ENCODE measurements around the gene BAZ1B. TPM values are rescaled to one million over a fixed set of nuclear protein-coding genes. Genes with fewer than 3 reads are reported as not detected.
A peak's percentile ranks its signal among the peaks of the same experiment; 100 is the strongest.

Gene BAZ1B
- total RNA-seq, 3 donors from 2014 or later, result 86.5 to 93.5 (median 93.3) TPM

GRCh38 chr7:73454424-73454823, 67.7 kb downstream of the BAZ1B start:
- peaks cover 7% of the 10 kb centered on the region for H3K4me1 Mint-ChIP-seq (ENCODE audit: low read depth)
- peaks cover 51% of the 10 kb centered on the region for H3K36me3 Mint-ChIP-seq (ENCODE audit: insufficient read depth)
- DNase-seq, result no peak
- no peak for ATAC-seq
- no peaks in the 10 kb centered on the region for H3K27me3 Mint-ChIP-seq (ENCODE audit: low read depth)
- H3K4me3 Mint-ChIP-seq, result no peak overlapping the region
- H3K9me3 Mint-ChIP-seq, result no peaks in the 10 kb centered on the region

DNA sequence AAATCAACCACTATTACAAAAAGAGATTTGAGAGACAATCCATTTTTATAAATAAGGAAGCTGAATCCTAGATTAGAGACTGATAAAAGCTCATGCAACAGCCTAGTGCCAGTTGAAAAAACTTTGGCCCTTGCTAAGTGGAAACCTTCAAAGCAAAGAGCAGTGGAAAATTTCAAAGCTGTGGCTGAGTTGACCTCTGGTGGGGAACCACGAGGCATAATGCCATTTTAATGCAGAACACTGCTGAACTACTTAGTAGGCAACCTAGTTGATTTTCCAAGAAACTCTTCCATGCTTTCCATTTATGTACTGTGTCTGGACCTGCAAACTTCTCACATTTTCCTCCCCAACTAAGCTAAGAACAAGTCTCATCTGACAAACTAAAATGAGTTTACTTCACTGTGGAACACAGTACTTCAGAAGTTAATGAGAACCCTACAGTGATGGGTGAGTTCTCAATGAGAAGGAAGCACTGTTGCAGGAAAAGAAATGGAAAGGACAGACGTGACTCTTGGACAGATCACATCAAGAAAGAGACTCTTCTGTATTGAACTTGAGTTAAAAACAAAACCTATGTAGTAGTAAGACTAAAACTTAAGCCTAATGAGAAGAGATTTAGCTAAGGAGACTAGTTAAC, 69.0 kb downstream of the BAZ1B start:
- no peak for ATAC-seq
- Mint-ChIP-seq H3K9me3 (no peaks in the 10 kb centered on the region), H3K4me1 (ENCODE audit: low read depth) (peaks cover 11% of the 10 kb centered on the region), H3K27me3 (ENCODE audit: low read depth) (no peaks in the 10 kb centered on the region), H3K4me3 (no peak overlapping the region), H3K36me3 (ENCODE audit: insufficient read depth) (peaks cover 57% of the 10 kb centered on the region)
- no peak for DNase-seq

DNA sequence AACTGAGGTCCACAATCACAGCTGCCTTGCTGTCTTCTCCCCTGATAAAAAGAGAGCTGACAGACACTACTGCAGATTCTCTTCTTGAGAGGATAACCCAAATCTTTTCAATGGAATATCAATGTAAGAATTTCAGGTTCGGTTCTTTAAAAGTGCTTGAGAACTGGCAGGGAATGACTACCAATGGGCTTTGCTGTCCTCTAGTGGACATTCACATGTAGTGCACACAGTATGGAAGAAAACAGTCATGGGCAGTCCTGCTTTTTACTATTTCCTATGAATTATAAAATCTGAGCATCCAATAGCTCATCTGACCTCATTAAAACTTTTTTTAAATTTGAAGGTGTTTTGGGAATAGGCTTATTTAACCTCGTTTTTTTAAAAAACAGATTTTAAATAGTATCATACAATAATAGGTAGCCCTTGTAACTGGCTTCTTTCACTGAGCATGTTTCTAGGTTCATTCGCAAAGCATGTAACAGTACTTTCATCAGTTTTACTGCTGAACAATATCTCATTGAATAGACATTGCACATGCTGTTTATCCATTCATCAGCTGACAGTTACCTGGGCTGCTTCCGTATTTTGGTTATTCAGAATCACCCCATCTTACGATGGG, 70.2 kb downstream of the BAZ1B start:
- Mint-ChIP-seq H3K27me3 (ENCODE audit: low read depth) (no peaks in the 10 kb centered on the region), H3K9me3 (no peaks in the 10 kb centered on the region), H3K36me3 (ENCODE audit: insufficient read depth) (peaks cover 58% of the 10 kb centered on the region), H3K4me3 (no peak overlapping the region), H3K4me1 (ENCODE audit: low read depth) (peaks cover 11% of the 10 kb centered on the region)
- DNase-seq, result no peak
- peak; percentile 58 to 69 for ATAC-seq

DNA sequence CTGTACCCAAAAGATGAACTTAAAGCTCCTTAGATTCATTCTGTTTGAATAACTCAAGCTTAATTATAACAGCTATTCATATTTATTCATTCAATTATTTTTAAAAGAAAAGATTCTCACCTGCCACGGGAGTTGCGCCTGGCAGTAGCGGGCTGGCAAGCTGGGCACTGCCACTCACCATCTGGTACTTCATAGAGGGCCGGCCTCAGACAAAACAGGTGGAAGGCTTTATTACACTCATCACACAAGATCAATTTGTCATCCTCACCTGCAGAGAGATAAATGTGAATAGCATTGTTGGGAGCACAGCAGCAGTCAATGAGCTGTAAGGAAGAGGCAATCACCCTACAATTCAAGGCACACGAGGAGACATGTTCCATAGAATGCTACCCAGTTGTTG, 72.7 kb downstream of the BAZ1B start:
- H3K9me3 Mint-ChIP-seq, result no peaks in the 10 kb centered on the region
- peaks cover 11% of the 10 kb centered on the region for H3K4me1 Mint-ChIP-seq (ENCODE audit: low read depth)
- H3K4me3 Mint-ChIP-seq, result no peak overlapping the region
- no peak for DNase-seq
- ATAC-seq, result no peak
- H3K36me3 Mint-ChIP-seq (ENCODE audit: insufficient read depth), result peaks cover 55% of the 10 kb centered on the region
- no peaks in the 10 kb centered on the region for H3K27me3 Mint-ChIP-seq (ENCODE audit: low read depth)

DNA sequence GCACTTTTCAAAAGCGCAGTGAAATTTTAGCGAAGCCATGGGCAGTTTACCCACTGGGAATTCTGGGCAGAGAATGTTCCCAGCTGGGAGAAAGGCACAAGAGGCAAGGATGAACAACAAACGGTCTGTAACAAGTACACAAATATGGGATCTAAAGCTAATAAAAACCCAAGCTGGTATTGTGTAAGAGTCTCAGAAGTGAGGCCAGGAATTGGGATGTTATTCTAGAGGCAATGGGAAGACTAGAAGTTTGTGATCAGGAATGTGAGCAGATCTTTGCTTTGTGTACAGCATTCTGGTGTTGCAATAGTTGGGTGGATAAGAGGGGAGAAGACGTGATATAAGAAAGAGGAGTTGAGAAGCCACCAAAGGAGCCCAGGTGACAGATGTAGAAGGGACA, 73.5 kb downstream of the BAZ1B start:
- Mint-ChIP-seq H3K4me3 (no peak overlapping the region), H3K27me3 (ENCODE audit: low read depth) (no peaks in the 10 kb centered on the region), H3K36me3 (ENCODE audit: insufficient read depth) (peaks cover 56% of the 10 kb centered on the region), H3K4me1 (ENCODE audit: low read depth) (peaks cover 11% of the 10 kb centered on the region), H3K9me3 (no peaks in the 10 kb centered on the region)
- ATAC-seq (no peak), DNase-seq (no peak)

GRCh38 chr7:73447121-73447733, 74.9 kb downstream of the BAZ1B start:
- H3K27me3 Mint-ChIP-seq (ENCODE audit: low read depth), result no peaks in the 10 kb centered on the region
- peaks cover 64% of the 10 kb centered on the region for H3K36me3 Mint-ChIP-seq (ENCODE audit: insufficient read depth)
- peaks cover 11% of the 10 kb centered on the region for H3K4me1 Mint-ChIP-seq (ENCODE audit: low read depth)
- no peak for ATAC-seq
- H3K4me3 Mint-ChIP-seq, result no peak overlapping the region
- DNase-seq, result no peak
- H3K9me3 Mint-ChIP-seq, result no peaks in the 10 kb centered on the region

GRCh38 chr7:73446682-73447081, 75.4 kb downstream of the BAZ1B start:
- H3K4me3 Mint-ChIP-seq, result no peak overlapping the region
- H3K27me3 Mint-ChIP-seq (ENCODE audit: low read depth), result no peaks in the 10 kb centered on the region
- peaks cover 10% of the 10 kb centered on the region for H3K4me1 Mint-ChIP-seq (ENCODE audit: low read depth)
- DNase-seq (no peak), ATAC-seq (no peak)
- H3K9me3 Mint-ChIP-seq, result no peaks in the 10 kb centered on the region
- peaks cover 65% of the 10 kb centered on the region for H3K36me3 Mint-ChIP-seq (ENCODE audit: insufficient read depth)

DNA sequence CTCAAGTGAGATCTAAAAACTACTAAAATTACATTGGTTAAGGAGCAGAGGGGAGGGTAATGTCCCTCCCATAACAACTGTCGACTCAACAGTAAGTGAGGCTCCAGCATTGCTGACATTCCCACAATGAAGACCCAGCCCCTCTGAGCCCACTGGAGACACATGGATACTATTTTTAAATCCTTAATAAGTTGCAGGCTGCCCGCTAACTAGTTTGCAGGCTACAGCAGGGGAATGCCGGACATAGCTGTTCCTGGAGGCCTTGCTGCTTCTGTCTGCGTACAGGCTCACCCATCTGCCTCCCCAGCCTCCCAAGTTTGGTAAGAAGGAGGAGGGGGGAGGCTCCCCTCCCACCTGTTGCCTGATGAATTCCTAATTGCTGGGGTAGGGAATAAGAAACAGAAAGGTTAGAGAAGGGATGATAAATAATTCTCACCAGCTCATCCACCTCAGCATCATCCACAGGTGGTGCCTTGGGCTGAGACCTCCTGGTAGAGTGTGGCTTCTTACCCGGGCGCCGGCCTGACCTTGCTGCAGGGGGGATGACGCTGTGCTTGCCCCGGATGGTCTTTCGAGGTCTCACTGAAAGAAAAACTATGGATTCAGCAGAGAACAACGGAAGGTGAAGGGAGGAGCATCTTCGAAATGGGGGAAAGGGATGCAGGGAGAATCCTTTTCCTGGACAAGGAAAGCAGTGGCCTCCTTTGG, 78.4 kb downstream of the BAZ1B start:
- Mint-ChIP-seq H3K4me1 (ENCODE audit: low read depth) (peaks cover under 1% of the 10 kb centered on the region), H3K27me3 (ENCODE audit: low read depth) (no peaks in the 10 kb centered on the region), H3K4me3 (no peak overlapping the region), H3K36me3 (ENCODE audit: insufficient read depth) (peaks cover 52% of the 10 kb centered on the region), H3K9me3 (no peaks in the 10 kb centered on the region)
- DNase-seq, result no peak
- ATAC-seq, result no peak

DNA sequence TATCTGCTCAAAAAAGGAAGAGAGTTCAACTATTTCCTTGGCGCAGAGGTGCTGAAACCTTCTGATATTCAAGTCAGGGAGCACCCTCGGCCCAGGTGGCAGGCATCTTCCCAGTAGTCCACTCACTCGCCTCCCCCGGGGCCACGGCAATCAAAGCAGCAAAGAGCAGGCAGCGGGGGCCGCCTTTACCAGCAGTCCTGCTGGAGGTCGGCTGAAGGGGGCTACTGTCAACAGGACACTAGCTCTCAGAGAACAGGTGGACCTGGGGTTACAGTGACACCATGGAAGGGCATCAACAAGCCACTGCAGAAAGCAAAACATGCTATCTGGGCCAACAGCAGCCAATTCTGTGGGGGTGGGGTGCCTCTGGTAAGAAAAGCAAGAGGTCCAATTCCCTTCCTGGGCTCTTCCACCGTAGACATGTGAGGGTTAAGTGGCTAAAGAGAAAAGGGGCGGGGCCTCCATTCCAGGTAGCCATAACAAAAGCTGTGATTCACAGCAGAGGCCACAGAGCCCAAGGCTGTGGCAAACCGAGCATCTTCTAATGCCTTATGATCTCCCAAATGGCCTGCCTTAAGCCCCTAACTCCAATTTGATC, 79.1 kb downstream of the BAZ1B start:
- no peaks in the 10 kb centered on the region for H3K9me3 Mint-ChIP-seq
- DNase-seq (no peak), ATAC-seq (no peak)
- peaks cover 45% of the 10 kb centered on the region for H3K36me3 Mint-ChIP-seq (ENCODE audit: insufficient read depth)
- H3K4me3 Mint-ChIP-seq, result no peak overlapping the region
- H3K27me3 Mint-ChIP-seq (ENCODE audit: low read depth), result no peaks in the 10 kb centered on the region
- no peaks in the 10 kb centered on the region for H3K4me1 Mint-ChIP-seq (ENCODE audit: low read depth)

GRCh38 chr7:73442222-73442902, 79.7 kb downstream of the BAZ1B start:
- ATAC-seq (no peak), DNase-seq (no peak)
- Mint-ChIP-seq H3K4me3 (no peak overlapping the region), H3K4me1 (ENCODE audit: low read depth) (no peaks in the 10 kb centered on the region), H3K9me3 (no peaks in the 10 kb centered on the region), H3K27me3 (ENCODE audit: low read depth) (no peaks in the 10 kb centered on the region), H3K36me3 (ENCODE audit: insufficient read depth) (peaks cover 39% of the 10 kb centered on the region)

DNA sequence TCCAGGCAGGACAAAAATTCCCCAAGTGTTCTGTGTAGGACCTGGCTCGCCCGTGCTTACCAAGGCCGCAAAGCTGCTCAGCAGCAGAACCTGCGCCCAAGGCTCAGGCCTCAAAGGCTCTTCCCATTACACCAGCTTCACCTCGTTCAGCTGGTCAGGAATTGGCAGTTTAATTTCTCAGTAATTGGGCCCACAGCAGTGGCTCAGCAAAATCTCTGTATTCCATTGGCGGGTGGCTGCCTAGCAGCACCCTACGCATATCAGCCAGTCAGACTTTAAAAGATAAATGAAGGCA, 82.7 kb downstream of the BAZ1B start:
- H3K36me3 Mint-ChIP-seq (ENCODE audit: insufficient read depth), result peaks cover 25% of the 10 kb centered on the region
- H3K27me3 Mint-ChIP-seq (ENCODE audit: low read depth), result no peaks in the 10 kb centered on the region
- H3K9me3 Mint-ChIP-seq, result no peaks in the 10 kb centered on the region
- H3K4me1 Mint-ChIP-seq (ENCODE audit: low read depth), result no peaks in the 10 kb centered on the region
- no peak for DNase-seq
- no peak overlapping the region for H3K4me3 Mint-ChIP-seq
- no peak for ATAC-seq

- DNase-seq, result no peak
- Mint-ChIP-seq H3K4me3 (no peak overlapping the region), H3K36me3 (ENCODE audit: insufficient read depth) (peaks cover 23% of the 10 kb centered on the region), H3K4me1 (ENCODE audit: low read depth) (no peaks in the 10 kb centered on the region), H3K27me3 (ENCODE audit: low read depth) (no peaks in the 10 kb centered on the region), H3K9me3 (no peaks in the 10 kb centered on the region)
- no peak for ATAC-seq
These were observed 83.3 kb downstream of the BAZ1B start for GRCh38 chr7:73438547-73439409.

DNA sequence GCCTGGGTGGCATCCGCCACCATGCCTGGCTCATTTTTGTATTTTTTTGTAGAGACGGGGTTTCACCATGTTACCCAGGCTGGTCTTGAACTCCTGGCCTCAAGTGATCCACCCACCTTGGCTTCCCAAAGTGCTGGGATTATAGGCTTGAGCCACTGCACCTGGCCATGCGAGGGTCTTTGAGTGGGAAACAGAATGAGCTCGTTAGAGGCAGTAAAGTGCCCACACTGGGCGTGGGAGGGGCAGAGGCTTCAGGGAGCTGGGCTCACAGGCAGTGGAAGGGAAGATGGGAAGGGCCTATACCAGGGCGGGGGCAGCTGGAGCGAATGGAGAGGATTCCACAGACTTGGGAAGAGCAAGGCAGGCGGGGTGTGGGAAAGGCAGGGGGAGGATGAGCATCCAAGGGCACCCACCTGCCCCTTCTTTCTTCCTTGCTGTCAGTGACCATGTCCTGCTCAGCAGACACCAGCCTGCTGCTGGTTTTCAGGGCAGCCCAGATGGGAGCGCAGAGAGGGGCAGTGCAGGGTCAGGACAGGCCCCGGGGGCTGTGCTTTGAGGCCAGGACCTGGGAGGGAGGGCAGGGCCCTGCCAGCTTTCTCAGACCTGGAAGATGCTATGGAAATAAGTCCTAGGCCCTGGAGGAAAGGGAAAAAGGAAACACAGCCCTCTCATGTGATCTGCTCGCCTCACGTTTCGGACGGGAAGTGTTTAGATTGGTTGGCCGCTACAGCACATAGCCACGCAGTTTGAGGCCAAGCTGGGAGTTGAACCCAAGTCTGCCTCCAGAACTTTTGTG, 84.3 kb downstream of the BAZ1B start:
- no peaks in the 10 kb centered on the region for H3K27me3 Mint-ChIP-seq (ENCODE audit: low read depth)
- no peak overlapping the region for H3K4me3 Mint-ChIP-seq
- peaks cover 18% of the 10 kb centered on the region for H3K36me3 Mint-ChIP-seq (ENCODE audit: insufficient read depth)
- no peak for ATAC-seq
- no peaks in the 10 kb centered on the region for H3K4me1 Mint-ChIP-seq (ENCODE audit: low read depth)
- no peak for DNase-seq
- H3K9me3 Mint-ChIP-seq, result no peaks in the 10 kb centered on the region

All from activated T-cell treated with anti-CD3 and anti-CD28 coated beads, Interleukin-2, amount 50 U/mL, for 4 hours (primary cell).